ENCODE measurements around the gene TNS1. TPM values are rescaled to one million over a fixed set of nuclear protein-coding genes. Genes with fewer than 3 reads are reported as not detected.

Gene TNS1
- total RNA-seq, 2 donors from 2014 or later = 168 to 174 TPM

- 53 to 74% methylated on average over 9 to 10 of the region's 10 CpGs for WGBS, 2 donors
- Histone ChIP-seq H3K27me3 (no peaks in the 10 kb centered on the region), H3K9me3 (no peaks in the 10 kb centered on the region), H3K4me1 (peaks cover 86% of the 10 kb centered on the region), H3K4me3 (no peak overlapping the region), H3K27ac (peak overlapping the region in 3 of 4 donors; percentile 42 to 91 (median 76)), H3K36me3 (replicated peaks in 1 of 2; ENCODE audit: insufficient read depth in 1 of 2, low read depth in 2 of 2) (no peaks in the 10 kb centered on the region)
- intact Hi-C loops (cut with DNase I) = no loop called here
- TF ChIP-seq POLR2A (IDR thresholded peaks at IDR 0.05) = no peak
- TF ChIP-seq, protein P1, sequence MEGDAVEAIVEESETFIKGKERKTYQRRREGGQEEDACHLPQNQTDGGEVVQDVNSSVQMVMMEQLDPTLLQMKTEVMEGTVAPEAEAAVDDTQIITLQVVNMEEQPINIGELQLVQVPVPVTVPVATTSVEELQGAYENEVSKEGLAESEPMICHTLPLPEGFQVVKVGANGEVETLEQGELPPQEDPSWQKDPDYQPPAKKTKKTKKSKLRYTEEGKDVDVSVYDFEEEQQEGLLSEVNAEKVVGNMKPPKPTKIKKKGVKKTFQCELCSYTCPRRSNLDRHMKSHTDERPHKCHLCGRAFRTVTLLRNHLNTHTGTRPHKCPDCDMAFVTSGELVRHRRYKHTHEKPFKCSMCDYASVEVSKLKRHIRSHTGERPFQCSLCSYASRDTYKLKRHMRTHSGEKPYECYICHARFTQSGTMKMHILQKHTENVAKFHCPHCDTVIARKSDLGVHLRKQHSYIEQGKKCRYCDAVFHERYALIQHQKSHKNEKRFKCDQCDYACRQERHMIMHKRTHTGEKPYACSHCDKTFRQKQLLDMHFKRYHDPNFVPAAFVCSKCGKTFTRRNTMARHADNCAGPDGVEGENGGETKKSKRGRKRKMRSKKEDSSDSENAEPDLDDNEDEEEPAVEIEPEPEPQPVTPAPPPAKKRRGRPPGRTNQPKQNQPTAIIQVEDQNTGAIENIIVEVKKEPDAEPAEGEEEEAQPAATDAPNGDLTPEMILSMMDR (IDR thresholded peaks at IDR 0.05) = no peak
- no peak for DNase-seq
- no peak for ATAC-seq
Observed at GRCh38 chr2:217998926-217999594, 3.7 kb downstream of the TNS1 start.

- WGBS, 2 donors = 49 to 61% methylated on average over 11 of the region's 11 CpGs
- intact Hi-C loops (cut with DNase I) = no loop called here
- peak overlapping the region; percentile 76 to 92 (median 88) for H3K27ac ChIP-seq
- no peak overlapping the region for H3K4me3 ChIP-seq
- H3K36me3 ChIP-seq (replicated peaks in 1 of 2; ENCODE audit: insufficient read depth in 1 of 2, low read depth in 2 of 2) = no peaks in the 10 kb centered on the region
- TF ChIP-seq, protein P1 (IDR thresholded peaks at IDR 0.05) = no peak
- TF ChIP-seq POLR2A (IDR thresholded peaks at IDR 0.05) = no peak
- ATAC-seq = no peak
- H3K27me3 ChIP-seq = no peaks in the 10 kb centered on the region
- no peaks in the 10 kb centered on the region for H3K9me3 ChIP-seq
- H3K4me1 ChIP-seq = peaks cover 88% of the 10 kb centered on the region
- no peak for DNase-seq
Observed at GRCh38 chr2:217997510-217997909, 5.3 kb downstream of the TNS1 start.

DNA sequence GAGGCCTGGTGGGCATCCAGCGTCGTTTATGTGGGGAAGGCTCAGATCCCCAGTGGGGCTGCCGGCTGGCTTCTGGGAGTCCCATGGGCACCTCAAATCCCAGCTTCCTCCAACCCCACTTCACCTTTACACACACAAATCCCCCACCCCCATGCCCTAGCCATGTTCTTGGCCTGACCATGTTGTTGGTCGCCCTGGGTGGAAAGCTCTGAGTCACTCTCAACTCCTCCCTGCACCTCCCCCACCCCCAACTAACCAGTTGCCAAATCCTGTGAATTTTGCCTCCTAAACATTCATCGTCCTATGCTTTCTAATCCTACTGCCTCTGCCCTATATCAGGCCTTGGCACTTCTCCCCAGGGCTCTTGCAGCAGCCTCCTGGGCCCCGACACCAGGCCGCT, 6.4 kb downstream of the TNS1 start:
- 50 to 60% methylated on average over 5 to 7 of the region's 7 CpGs for WGBS, 2 donors
- peak; percentile 77 to 89 (median 82) for DNase-seq
- intact Hi-C loops (cut with DNase I) = no loop called here
- peaks cover 99% of the 10 kb centered on the region for H3K4me1 ChIP-seq
- peak overlapping the region; percentile 86 to 97 (median 92) for H3K27ac ChIP-seq
- no peaks in the 10 kb centered on the region for H3K9me3 ChIP-seq
- peak; percentile 55 for ATAC-seq
- no peaks in the 10 kb centered on the region for H3K27me3 ChIP-seq
- H3K4me3 ChIP-seq = no peak overlapping the region
- TF ChIP-seq, protein P1 (IDR thresholded peaks at IDR 0.05) = no peak
- no peaks in the 10 kb centered on the region for H3K36me3 ChIP-seq (replicated peaks in 1 of 2; ENCODE audit: insufficient read depth in 1 of 2, low read depth in 2 of 2)

DNA sequence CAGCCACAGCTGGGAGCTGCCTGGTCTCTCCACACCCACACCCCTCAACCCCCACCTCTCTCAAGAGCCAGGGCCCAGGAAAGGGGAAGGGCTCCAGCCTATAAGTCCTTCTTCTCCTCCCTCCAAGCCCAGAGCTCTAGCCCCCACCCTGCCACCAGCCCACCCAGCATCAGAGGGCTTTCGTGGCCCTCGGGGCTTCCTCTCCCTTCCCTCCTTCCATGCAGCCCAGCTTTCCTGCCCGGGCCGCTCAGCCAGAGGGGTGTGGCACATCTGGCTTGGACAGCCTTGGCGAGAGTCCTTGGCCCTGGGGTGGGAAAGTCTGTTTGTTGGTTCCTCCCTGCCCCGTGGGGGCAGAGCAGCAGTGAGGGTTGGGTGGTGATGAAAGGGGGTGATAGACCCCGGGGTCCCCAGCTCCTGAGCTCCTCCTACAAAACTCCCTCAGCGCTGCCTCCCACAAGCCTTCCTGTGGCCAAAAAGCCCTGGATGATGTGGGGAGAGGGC, 7.0 kb downstream of the TNS1 start:
- TF ChIP-seq POLR2A (IDR thresholded peaks at IDR 0.05) = no peak
- TF ChIP-seq, protein P1 (IDR thresholded peaks at IDR 0.05) = no peak
- no peak overlapping the region for H3K4me3 ChIP-seq
- H3K27me3 ChIP-seq = no peaks in the 10 kb centered on the region
- no peaks in the 10 kb centered on the region for H3K36me3 ChIP-seq (replicated peaks in 1 of 2; ENCODE audit: insufficient read depth in 1 of 2, low read depth in 2 of 2)
- H3K9me3 ChIP-seq = no peaks in the 10 kb centered on the region
- DNase-seq = peak; percentile 61 to 80 (median 70)
- peak overlapping the region; percentile 86 to 97 (median 92) for H3K27ac ChIP-seq
- peak; percentile 40 for ATAC-seq
- WGBS, 2 donors = 5 to 12% methylated on average over 6 to 8 of the region's 8 CpGs
- H3K4me1 ChIP-seq = peaks cover 99% of the 10 kb centered on the region
- intact Hi-C loops (cut with DNase I) = no loop called here
